ENCODE data around the gene MCEE. TPM values are rescaled to one million over a fixed set of nuclear protein-coding genes. Genes with fewer than 3 reads are reported as not detected.
A peak's percentile ranks its signal among the peaks of the same experiment; 100 is the strongest.

The MCEE gene
- total and polyA plus RNA-seq, 12 donors = 29.6 to 43.8 (median 35.3) TPM

DNA sequence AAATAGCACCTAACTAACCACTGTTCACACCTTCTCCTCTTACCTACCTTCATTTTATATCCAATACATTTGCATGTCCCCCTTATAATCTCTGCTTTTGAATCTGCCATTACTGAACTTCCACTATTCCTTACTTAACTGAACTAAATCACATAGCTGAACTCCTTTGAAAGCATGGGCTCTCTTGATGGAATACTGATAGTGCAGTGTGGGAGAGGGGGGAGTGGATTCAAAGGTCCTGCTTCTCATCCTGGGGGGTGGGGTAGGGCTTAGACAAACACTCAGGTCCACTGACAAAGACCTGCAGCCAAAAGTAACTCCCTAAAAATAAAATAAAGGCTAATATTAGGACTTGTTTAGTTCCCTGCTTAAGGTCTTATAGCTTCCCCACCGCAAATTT is 8.6 kb downstream of the MCEE start:
- intact Hi-C loops (cut with DNase I) = no loop called here
- peaks cover 0 to 77% (median 21%) of the 10 kb centered on the region in 9 donors for H3K36me3 ChIP-seq
- H3K9me3 ChIP-seq = no peaks in the 10 kb centered on the region
- H3K4me3 ChIP-seq = no peak overlapping the region
- 98 to 100% methylated on average over 1 of the region's 1 CpG for WGBS, 2 donors
- H3K27me3 ChIP-seq = no peaks in the 10 kb centered on the region
- H3K27ac ChIP-seq = no peak overlapping the region
- H3K4me1 ChIP-seq = peaks cover 0 to 10% (median 0%) of the 10 kb centered on the region in 9 donors
- DNase-seq = no peak
- ATAC-seq = no peak
- TF ChIP-seq, protein P1, sequence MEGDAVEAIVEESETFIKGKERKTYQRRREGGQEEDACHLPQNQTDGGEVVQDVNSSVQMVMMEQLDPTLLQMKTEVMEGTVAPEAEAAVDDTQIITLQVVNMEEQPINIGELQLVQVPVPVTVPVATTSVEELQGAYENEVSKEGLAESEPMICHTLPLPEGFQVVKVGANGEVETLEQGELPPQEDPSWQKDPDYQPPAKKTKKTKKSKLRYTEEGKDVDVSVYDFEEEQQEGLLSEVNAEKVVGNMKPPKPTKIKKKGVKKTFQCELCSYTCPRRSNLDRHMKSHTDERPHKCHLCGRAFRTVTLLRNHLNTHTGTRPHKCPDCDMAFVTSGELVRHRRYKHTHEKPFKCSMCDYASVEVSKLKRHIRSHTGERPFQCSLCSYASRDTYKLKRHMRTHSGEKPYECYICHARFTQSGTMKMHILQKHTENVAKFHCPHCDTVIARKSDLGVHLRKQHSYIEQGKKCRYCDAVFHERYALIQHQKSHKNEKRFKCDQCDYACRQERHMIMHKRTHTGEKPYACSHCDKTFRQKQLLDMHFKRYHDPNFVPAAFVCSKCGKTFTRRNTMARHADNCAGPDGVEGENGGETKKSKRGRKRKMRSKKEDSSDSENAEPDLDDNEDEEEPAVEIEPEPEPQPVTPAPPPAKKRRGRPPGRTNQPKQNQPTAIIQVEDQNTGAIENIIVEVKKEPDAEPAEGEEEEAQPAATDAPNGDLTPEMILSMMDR (IDR thresholded peaks at IDR 0.05) = no peak

DNA sequence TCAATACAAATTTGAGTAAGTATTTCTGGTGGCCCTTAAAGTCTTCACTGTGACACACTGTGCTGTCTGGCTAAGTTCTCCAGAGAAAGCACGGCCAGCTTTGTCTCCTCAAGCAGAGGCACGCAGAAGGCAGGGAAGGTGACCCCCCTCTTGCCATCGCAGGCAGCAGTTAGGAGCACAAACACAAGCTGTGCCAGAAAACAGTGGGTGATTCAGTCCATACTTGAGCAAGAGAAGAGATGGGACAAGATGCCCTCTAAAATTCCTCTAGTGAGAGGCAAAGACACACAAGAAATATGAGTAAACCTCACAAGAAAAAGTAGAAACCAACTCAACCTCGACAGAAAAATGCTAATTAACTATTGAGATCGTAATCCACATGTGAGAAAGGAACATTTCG is 9.8 kb downstream of the MCEE start:
- peak in 4 of 8 donors; percentile 22 to 86 (median 75) for ATAC-seq
- peak in 1 of 2 donors; percentile 19 for DNase-seq
- peaks cover 0 to 9% (median 0%) of the 10 kb centered on the region in 9 donors for H3K4me1 ChIP-seq
- H3K27me3 ChIP-seq = no peaks in the 10 kb centered on the region
- 72 to 76% methylated on average over 6 of the region's 6 CpGs for WGBS, 2 donors
- H3K9me3 ChIP-seq = no peaks in the 10 kb centered on the region
- H3K36me3 ChIP-seq = peaks cover 0 to 90% (median 31%) of the 10 kb centered on the region in 9 donors
- H3K4me3 ChIP-seq = no peak overlapping the region
- TF ChIP-seq, protein P1 (IDR thresholded peaks at IDR 0.05) = no peak
- peak overlapping the region in 4 of 10 donors; percentile 15 to 49 (median 28) for H3K27ac ChIP-seq
- intact Hi-C loops (cut with DNase I) = no loop called here

DNA sequence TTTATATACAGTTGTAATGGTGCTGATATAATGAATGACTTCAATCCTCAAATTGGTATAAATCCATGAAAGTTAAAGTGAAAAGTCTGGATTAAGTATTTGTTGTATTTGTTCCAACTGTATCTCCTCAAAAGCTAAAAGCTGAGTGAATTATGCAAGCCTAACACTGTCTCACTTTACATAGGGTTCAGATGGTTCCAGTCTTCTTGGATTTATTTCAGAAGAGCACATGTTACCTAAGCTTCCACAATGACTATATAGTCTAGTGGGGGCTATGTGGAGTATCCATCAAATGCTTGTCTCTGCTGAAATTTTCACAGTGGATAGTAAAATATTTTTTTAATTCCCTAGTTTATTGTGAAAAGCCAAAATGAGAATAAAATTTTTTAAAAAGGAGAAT is 13.0 kb downstream of the MCEE start:
- Histone ChIP-seq H3K27ac (no peak overlapping the region), H3K4me3 (no peak overlapping the region), H3K4me1 (peaks cover 0 to 9% (median 0%) of the 10 kb centered on the region in 9 donors), H3K36me3 (peaks cover 0 to 98% (median 23%) of the 10 kb centered on the region in 9 donors), H3K27me3 (no peaks in the 10 kb centered on the region), H3K9me3 (no peaks in the 10 kb centered on the region)
- TF ChIP-seq, protein P1 (IDR thresholded peaks at IDR 0.05) = no peak
- ATAC-seq (no peak), DNase-seq (no peak)
- intact Hi-C loops (cut with DNase I) = no loop called here

DNA sequence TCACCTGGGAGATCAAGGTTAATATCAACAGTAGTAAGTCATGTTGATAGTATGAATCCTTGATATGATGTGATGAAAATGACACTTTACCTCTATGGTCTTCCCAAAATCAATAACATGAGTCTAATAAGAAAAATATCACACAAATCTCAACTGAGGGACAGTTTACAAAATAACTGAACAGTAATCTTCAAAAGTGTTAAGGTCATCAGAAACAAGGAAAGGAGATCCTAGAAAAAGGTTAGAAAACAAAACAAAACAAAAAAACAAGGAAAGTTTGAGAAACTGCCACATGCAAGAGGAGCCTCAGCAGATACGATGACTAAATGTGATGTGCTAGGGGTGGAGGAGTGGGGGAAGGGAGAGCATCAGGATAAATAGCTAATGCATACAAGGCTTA is 16.2 kb downstream of the MCEE start:
- intact Hi-C loops (cut with DNase I) = no loop called here
- 88% methylated on average over 1 of the region's 1 CpG for WGBS, 2 donors
- DNase-seq (no peak), ATAC-seq (no peak)
- TF ChIP-seq, protein P1 (IDR thresholded peaks at IDR 0.05) = no peak
- H3K9me3 ChIP-seq = no peaks in the 10 kb centered on the region
- no peak overlapping the region for H3K27ac ChIP-seq
- H3K36me3 ChIP-seq = peaks cover 0 to 98% (median 30%) of the 10 kb centered on the region in 9 donors
- H3K4me1 ChIP-seq = no peaks in the 10 kb centered on the region
- no peaks in the 10 kb centered on the region for H3K27me3 ChIP-seq
- no peak overlapping the region for H3K4me3 ChIP-seq

Data from heart right ventricle (tissue), 16 donors.